Mesenchymal stem cell (in vitro differentiated cells and primary cell): ENCODE data around the gene PPM1N.

Experiments
- DNase-seq: peaks from one replicate; pipeline ENCODE4 v3.0.0-alpha.2; 2013
- H2AFZ ChIP-seq: one replicate; pipeline ENCODE4 v1.6.1; 2013; ENCODE audit warnings: low read depth, mild to moderate bottlenecking, control low read depth, inconsistent platforms, low read length, moderate library complexity
- H2AK5ac ChIP-seq: 2 replicates; pipeline ENCODE4 v1.6.1; 2013; ENCODE audit warnings: low read length, moderate library complexity, mild to moderate bottlenecking, inconsistent platforms; ENCODE audit not compliant: severe bottlenecking
- H2BK120ac ChIP-seq: one replicate; pipeline ENCODE4 v1.6.1; 2013; ENCODE audit warnings: low read depth, mild to moderate bottlenecking, inconsistent platforms, low read length, moderate library complexity
- H2BK12ac ChIP-seq, 2 experiments: one replicate each; pipeline ENCODE4 v1.6.1; 2013; ENCODE audit warnings: inconsistent platforms in 2 of 2, low read length in 2 of 2, mild to moderate bottlenecking in 2 of 2, moderate library complexity in 2 of 2, control low read depth in 1 of 2
- H2BK15ac ChIP-seq: one replicate; pipeline ENCODE4 v1.6.1; 2013; ENCODE audit warnings: mild to moderate bottlenecking, low read depth, inconsistent platforms; ENCODE audit not compliant: poor library complexity, severe bottlenecking
- H2BK5ac ChIP-seq: 2 replicates; pipeline ENCODE4 v1.6.1; 2013; ENCODE audit warnings: low read depth, mild to moderate bottlenecking, low read length, control low read depth, inconsistent platforms; ENCODE audit not compliant: poor library complexity, severe bottlenecking
- H3K14ac ChIP-seq, 2 experiments: one replicate each; pipeline ENCODE4 v1.6.1; 2013; ENCODE audit warnings: inconsistent platforms in 2 of 2, low read length in 2 of 2, control low read depth in 1 of 2, mild to moderate bottlenecking in 1 of 2, moderate library complexity in 1 of 2
- H3K18ac ChIP-seq, 2 experiments: one replicate each; pipeline ENCODE4 v1.6.1; 2013; ENCODE audit warnings: inconsistent platforms in 2 of 2, low read length in 2 of 2, control low read depth in 1 of 2, low read depth in 1 of 2, mild to moderate bottlenecking in 1 of 2
- H3K23ac ChIP-seq, 2 experiments: one replicate each; pipeline ENCODE4 v1.6.1; 2013; ENCODE audit warnings: inconsistent platforms in 2 of 2, low read length in 2 of 2, mild to moderate bottlenecking in 2 of 2, moderate library complexity in 2 of 2, control low read depth in 1 of 2
- H3K27ac ChIP-seq: 2 replicates; pipeline ENCODE4 v1.5.1; 2013; ENCODE audit warnings: mild to moderate bottlenecking, moderate library complexity, low read length, control low read depth, inconsistent platforms; ENCODE audit not compliant: poor library complexity, severe bottlenecking
- H3K27me3 ChIP-seq, 2 experiments: 2 replicates each; pipeline versions ENCODE4 v1.6.1 to v1.7.0; 2013; ENCODE audit warnings: low read length in 2 of 2, mild to moderate bottlenecking in 2 of 2, moderate library complexity in 2 of 2, control low read depth in 1 of 2, inconsistent platforms in 1 of 2; ENCODE audit not compliant: control insufficient read depth in 1 of 2, insufficient read depth in 1 of 2
- H3K36me3 ChIP-seq, 2 experiments: 2 replicates each; pipeline versions ENCODE4 v1.6.1 to v1.7.0; 2013; ENCODE audit warnings: low read length in 2 of 2, control low read depth in 1 of 2, inconsistent platforms in 1 of 2, low read depth in 1 of 2, mild to moderate bottlenecking in 1 of 2; ENCODE audit not compliant: insufficient read depth in 2 of 2, control insufficient read depth in 1 of 2
- H3K4ac ChIP-seq, 2 experiments: one replicate each; pipeline ENCODE4 v1.6.1; 2013; ENCODE audit warnings: inconsistent platforms in 2 of 2, low read length in 2 of 2, mild to moderate bottlenecking in 2 of 2, moderate library complexity in 2 of 2, control low read depth in 1 of 2, low read depth in 1 of 2
- H3K4me1 ChIP-seq: 2 replicates; pipeline ENCODE4 v1.6.1; 2013; ENCODE audit warnings: low read depth, low read length, control low read depth; ENCODE audit not compliant: control insufficient read depth, insufficient read depth
- H3K4me2 ChIP-seq: 2 replicates; pipeline ENCODE4 v1.6.1; 2013; ENCODE audit warnings: low read length, mild to moderate bottlenecking, inconsistent platforms; ENCODE audit not compliant: poor library complexity, severe bottlenecking
- H3K4me3 ChIP-seq, 2 experiments: 2 replicates each; pipeline versions ENCODE4 v1.5.1 to v1.7.0; 2013; ENCODE audit warnings: low read length in 2 of 2, mild to moderate bottlenecking in 2 of 2, control low read depth in 1 of 2, low read depth in 1 of 2; ENCODE audit not compliant: insufficient read depth in 1 of 2
- H3K79me1 ChIP-seq: replicated peaks from 2 replicates; pipeline ENCODE4 v1.6.1; 2013; ENCODE audit warnings: mild to moderate bottlenecking, control low read depth, low read length, inconsistent platforms; ENCODE audit not compliant: poor library complexity, severe bottlenecking
- H3K9ac ChIP-seq: 2 replicates; pipeline ENCODE4 v1.7.0; 2013; ENCODE audit warnings: mild to moderate bottlenecking, low read length, moderate library complexity
- H3K9me3 ChIP-seq: 2 replicates; pipeline ENCODE4 v1.7.0; 2013; ENCODE audit warnings: mild to moderate bottlenecking, low read length; ENCODE audit not compliant: control insufficient read depth
- H4K8ac ChIP-seq: one replicate; pipeline ENCODE4 v1.6.1; 2013; ENCODE audit warnings: inconsistent platforms, mild to moderate bottlenecking, low read length, moderate library complexity
- H4K91ac ChIP-seq: one replicate; pipeline ENCODE4 v1.6.1; 2013; ENCODE audit warnings: mild to moderate bottlenecking, low read length, inconsistent platforms
- WGBS: methylation state at CpG from one replicate; pipeline ENCODE4 v1.1.7; 2013; ENCODE audit warnings: mixed read lengths; 5-methylcytosine and 5-hydroxymethylcytosine counted together

PPM1N gene

DNA sequence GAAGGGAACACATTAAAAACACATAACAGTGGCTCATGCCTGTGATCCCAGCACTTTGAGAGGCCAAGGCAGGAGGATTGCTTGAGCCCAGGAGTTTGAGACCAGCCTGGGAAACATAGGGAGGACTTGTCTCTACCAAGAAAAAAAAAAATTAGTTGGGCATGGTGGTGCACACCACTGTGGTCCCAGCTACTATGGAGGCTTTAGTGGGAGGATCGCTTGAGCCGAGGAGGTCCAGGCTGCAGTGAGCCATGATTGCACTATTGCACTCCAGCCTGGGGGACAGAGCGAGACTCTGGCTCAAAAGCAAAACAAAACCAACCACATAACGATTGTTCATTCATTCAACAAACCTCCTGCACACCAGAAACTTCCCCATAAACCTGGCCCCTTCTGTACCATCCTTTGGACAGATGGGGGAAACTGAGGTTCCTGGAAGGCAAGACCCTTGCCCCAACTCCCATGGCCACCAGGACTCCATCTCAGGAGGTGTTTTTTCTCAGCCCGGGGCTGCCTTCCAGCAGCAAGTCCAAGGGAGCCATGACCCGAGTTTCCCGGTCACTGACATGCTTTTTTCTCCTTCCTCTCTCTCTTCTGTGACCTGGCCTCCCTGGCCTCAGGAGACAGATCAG is 26.2 kb upstream of the PPM1N start:
- no peak overlapping the region for H2BK12ac ChIP-seq
- no peaks in the 10 kb centered on the region for H3K9me3 ChIP-seq
- H3K14ac ChIP-seq: no peak overlapping the region
- peaks cover 0 to 18% of the 10 kb centered on the region in 2 experiments for H3K27me3 ChIP-seq
- H3K4me3 ChIP-seq: no peak overlapping the region
- H3K4ac ChIP-seq: no peak overlapping the region
- no peak overlapping the region for H4K91ac ChIP-seq
- H3K4me2 ChIP-seq: no peak overlapping the region
- H2BK120ac ChIP-seq: no peak overlapping the region
- H3K9ac ChIP-seq: peak overlapping the region; percentile 99
- H2AK5ac ChIP-seq: no peak overlapping the region
- H3K27ac ChIP-seq: no peak overlapping the region
- WGBS: 95% methylated on average over 5 of the region's 7 CpGs
- peaks cover 2 to 11% of the 10 kb centered on the region in 2 experiments for H3K36me3 ChIP-seq
- peak; percentile 88 for DNase-seq
- no peaks in the 10 kb centered on the region for H3K79me1 ChIP-seq
- H2AFZ ChIP-seq: no peak overlapping the region
- H2BK15ac ChIP-seq: no peak overlapping the region
- peak overlapping the region in 1 of 2 experiments; percentile 94 for H3K23ac ChIP-seq
- H4K8ac ChIP-seq: peak overlapping the region; percentile 5
- H3K4me1 ChIP-seq: peaks cover 27% of the 10 kb centered on the region
- H2BK5ac ChIP-seq: no peak overlapping the region
- H3K18ac ChIP-seq: no peak overlapping the region

DNA sequence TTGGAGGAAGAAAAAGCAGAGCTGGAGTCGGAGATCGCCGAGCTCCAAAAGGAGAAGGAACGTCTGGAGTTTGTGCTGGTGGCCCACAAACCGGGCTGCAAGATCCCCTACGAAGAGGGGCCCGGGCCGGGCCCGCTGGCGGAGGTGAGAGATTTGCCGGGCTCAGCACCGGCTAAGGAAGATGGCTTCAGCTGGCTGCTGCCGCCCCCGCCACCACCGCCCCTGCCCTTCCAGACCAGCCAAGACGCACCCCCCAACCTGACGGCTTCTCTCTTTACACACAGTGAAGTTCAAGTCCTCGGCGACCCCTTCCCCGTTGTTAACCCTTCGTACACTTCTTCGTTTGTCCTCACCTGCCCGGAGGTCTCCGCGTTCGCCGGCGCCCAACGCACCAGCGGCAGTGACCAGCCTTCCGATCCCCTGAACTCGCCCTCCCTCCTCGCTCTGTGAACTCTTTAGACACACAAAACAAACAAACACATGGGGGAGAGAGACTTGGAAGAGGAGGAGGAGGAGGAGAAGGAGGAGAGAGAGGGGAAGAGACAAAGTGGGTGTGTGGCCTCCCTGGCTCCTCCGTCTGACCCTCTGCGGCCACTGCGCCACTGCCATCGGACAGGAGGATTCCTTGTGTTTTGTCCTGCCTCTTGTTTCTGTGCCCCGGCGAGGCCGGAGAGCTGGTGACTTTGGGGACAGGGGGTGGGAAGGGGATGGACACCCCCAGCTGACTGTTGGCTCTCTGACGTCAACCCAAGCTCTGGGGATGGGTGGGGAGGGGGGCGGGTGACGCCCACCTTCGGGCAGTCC is 25.5 kb upstream of the PPM1N start:
- Histone ChIP-seq H4K8ac (peak overlapping the region; percentile 5), H2BK15ac (no peak overlapping the region), H3K79me1 (no peaks in the 10 kb centered on the region), H3K36me3 (peaks cover 2 to 11% of the 10 kb centered on the region in 2 experiments), H3K9me3 (no peaks in the 10 kb centered on the region), H3K9ac (peak overlapping the region; percentile 99), H3K23ac (no peak overlapping the region), H4K91ac (peak overlapping the region; percentile 40), H2AK5ac (no peak overlapping the region), H3K14ac (no peak overlapping the region), H2BK12ac (peak overlapping the region in 1 of 2 experiments; percentile 47), H3K27me3 (peaks cover 0 to 18% of the 10 kb centered on the region in 2 experiments), H3K27ac (no peak overlapping the region), H3K4me3 (no peak overlapping the region), H2BK120ac (no peak overlapping the region), H2AFZ (no peak overlapping the region), H2BK5ac (no peak overlapping the region), H3K4me1 (peaks cover 22% of the 10 kb centered on the region), H3K4ac (no peak overlapping the region), H3K18ac (no peak overlapping the region), H3K4me2 (no peak overlapping the region)
- WGBS: 57% methylated on average over 38 of the region's 44 CpGs
- DNase-seq: peak; percentile 88

DNA sequence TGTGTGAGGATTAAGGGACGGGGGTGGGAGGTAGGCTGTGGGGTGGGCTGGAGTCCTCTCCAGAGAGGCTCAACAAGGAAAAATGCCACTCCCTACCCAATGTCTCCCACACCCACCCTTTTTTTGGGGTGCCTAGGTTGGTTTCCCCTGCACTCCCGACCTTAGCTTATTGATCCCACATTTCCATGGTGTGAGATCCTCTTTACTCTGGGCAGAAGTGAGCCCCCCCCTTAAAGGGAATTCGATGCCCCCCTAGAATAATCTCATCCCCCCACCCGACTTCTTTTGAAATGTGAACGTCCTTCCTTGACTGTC is 24.9 kb upstream of the PPM1N start:
- no peak overlapping the region for H3K27ac ChIP-seq
- no peak overlapping the region for H2AFZ ChIP-seq
- no peak for DNase-seq
- H3K79me1 ChIP-seq: no peaks in the 10 kb centered on the region
- H2AK5ac ChIP-seq: no peak overlapping the region
- peaks cover 19% of the 10 kb centered on the region for H3K4me1 ChIP-seq
- no peak overlapping the region for H4K91ac ChIP-seq
- no peak overlapping the region for H2BK15ac ChIP-seq
- H3K27me3 ChIP-seq: peaks cover 0 to 18% of the 10 kb centered on the region in 2 experiments
- H3K4me2 ChIP-seq: no peak overlapping the region
- no peaks in the 10 kb centered on the region for H3K9me3 ChIP-seq
- H3K23ac ChIP-seq: no peak overlapping the region
- H2BK12ac ChIP-seq: no peak overlapping the region
- H3K36me3 ChIP-seq: peaks cover 2 to 11% of the 10 kb centered on the region in 2 experiments
- no peak overlapping the region for H3K14ac ChIP-seq
- peak overlapping the region; percentile 14 for H3K9ac ChIP-seq
- H2BK5ac ChIP-seq: no peak overlapping the region
- H3K4ac ChIP-seq: no peak overlapping the region
- H2BK120ac ChIP-seq: no peak overlapping the region
- no peak overlapping the region for H4K8ac ChIP-seq
- no peak overlapping the region for H3K4me3 ChIP-seq
- H3K18ac ChIP-seq: no peak overlapping the region
- 51% methylated on average over 4 of the region's 5 CpGs for WGBS
